GM18498 (cell line): ENCODE measurements around the gene GLI2.

Experiments used
- ATAC-seq: cut with Tn5 transposase; IDR thresholded peaks from one replicate; pipeline ENCODE4 v1.9.1; 2021; ENCODE audit warnings: mild to moderate bottlenecking, moderate library complexity; ENCODE audit not compliant: unreplicated experiment

GLI2 gene

GRCh38 chr2:120769076-120769786 lies 33.6 kb downstream of the GLI2 start:
- no peak for ATAC-seq

GRCh38 chr2:120769787-120770120 lies 34.1 kb downstream of the GLI2 start:
- ATAC-seq, result no peak

- no peak for ATAC-seq
Observed at GRCh38 chr2:120770176-120770575, 34.5 kb downstream of the GLI2 start.

- no peak for ATAC-seq
Observed at GRCh38 chr2:120770641-120771040, 35.0 kb downstream of the GLI2 start.

- ATAC-seq, result no peak
Observed at GRCh38 chr2:120771111-120771780, 35.6 kb downstream of the GLI2 start.

- no peak for ATAC-seq
Observed at GRCh38 chr2:120771781-120772208, 36.1 kb downstream of the GLI2 start.

GRCh38 chr2:120772261-120772660 lies 36.6 kb downstream of the GLI2 start:
- ATAC-seq, result no peak

GRCh38 chr2:120773186-120773800 lies 37.6 kb downstream of the GLI2 start:
- ATAC-seq, result no peak

GRCh38 chr2:120774557-120775160 lies 39.0 kb downstream of the GLI2 start:
- no peak for ATAC-seq

GRCh38 chr2:120775194-120775593 lies 39.5 kb downstream of the GLI2 start:
- no peak for ATAC-seq

- no peak for ATAC-seq
Observed at GRCh38 chr2:120775801-120776589, 40.3 kb downstream of the GLI2 start.

GRCh38 chr2:120776649-120777048 lies 41.0 kb downstream of the GLI2 start:
- ATAC-seq, result no peak

- no peak for ATAC-seq
Observed at GRCh38 chr2:120777170-120777751, 41.6 kb downstream of the GLI2 start.

GRCh38 chr2:120777787-120778186 lies 42.1 kb downstream of the GLI2 start:
- no peak for ATAC-seq

GRCh38 chr2:120778244-120778643 lies 42.6 kb downstream of the GLI2 start:
- no peak for ATAC-seq

- ATAC-seq, result no peak
Observed at GRCh38 chr2:120779781-120780283, 44.2 kb downstream of the GLI2 start.

GRCh38 chr2:120780402-120780801 lies 44.7 kb downstream of the GLI2 start:
- ATAC-seq, result no peak

- ATAC-seq, result no peak
Observed at GRCh38 chr2:120783371-120783791, 47.7 kb downstream of the GLI2 start.

GRCh38 chr2:120783969-120784372 lies 48.3 kb downstream of the GLI2 start:
- no peak for ATAC-seq
